Measurements from ENCODE around the gene EFNB3. TPM values are rescaled to one million over a fixed set of nuclear protein-coding genes. Genes with fewer than 3 reads are reported as not detected.

EFNB3 gene
- total RNA-seq, 1 experiment from 2014 or later, result 2.5 TPM

DNA sequence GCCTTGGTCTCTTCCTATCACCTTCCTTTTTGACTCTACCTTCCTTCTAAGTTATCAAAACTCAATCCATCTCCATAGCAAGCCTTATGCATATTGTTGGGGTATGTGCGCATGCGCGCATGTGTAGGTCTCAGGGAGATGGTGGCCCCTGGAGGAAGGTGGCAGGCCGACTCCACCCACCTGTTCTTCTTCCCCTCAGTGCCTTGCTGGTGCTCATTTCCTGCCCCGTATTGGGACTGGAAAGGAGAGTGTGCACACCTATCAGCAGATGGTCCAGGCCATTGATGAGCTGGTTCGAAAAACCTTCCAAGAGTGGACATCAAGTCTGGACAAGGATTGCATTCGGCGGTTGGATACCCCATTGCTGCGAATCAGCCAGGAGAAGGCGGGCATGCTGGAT, 37.7 kb downstream of the EFNB3 start:
- no TSS peak for BruUV-seq (replicated peaks)
- H3K4me1 ChIP-seq (ENCODE audit: control insufficient read depth, insufficient read depth, low read length), result no peaks in the 10 kb centered on the region
- in situ Hi-C loops (cut with HindIII; ENCODE audit: low pct_unique_long_range_greater_than_20kb, low sequenced_read_pairs), result no loop called here
- no peak overlapping the region for H3K4me3 ChIP-seq (ENCODE audit: low read depth in 2 of 2, low read length in 2 of 2)
- ChIA-PET CTCF (interaction anchor here (0.6 to 0.7 kb wide), 3 partner anchors 114 to 406 kb away, joined by 4 to 7 read pairs (median 5); partner anchors contain the start of gene NAA38), POLR2A (no interaction called here)
- TF ChIP-seq, protein P1, sequence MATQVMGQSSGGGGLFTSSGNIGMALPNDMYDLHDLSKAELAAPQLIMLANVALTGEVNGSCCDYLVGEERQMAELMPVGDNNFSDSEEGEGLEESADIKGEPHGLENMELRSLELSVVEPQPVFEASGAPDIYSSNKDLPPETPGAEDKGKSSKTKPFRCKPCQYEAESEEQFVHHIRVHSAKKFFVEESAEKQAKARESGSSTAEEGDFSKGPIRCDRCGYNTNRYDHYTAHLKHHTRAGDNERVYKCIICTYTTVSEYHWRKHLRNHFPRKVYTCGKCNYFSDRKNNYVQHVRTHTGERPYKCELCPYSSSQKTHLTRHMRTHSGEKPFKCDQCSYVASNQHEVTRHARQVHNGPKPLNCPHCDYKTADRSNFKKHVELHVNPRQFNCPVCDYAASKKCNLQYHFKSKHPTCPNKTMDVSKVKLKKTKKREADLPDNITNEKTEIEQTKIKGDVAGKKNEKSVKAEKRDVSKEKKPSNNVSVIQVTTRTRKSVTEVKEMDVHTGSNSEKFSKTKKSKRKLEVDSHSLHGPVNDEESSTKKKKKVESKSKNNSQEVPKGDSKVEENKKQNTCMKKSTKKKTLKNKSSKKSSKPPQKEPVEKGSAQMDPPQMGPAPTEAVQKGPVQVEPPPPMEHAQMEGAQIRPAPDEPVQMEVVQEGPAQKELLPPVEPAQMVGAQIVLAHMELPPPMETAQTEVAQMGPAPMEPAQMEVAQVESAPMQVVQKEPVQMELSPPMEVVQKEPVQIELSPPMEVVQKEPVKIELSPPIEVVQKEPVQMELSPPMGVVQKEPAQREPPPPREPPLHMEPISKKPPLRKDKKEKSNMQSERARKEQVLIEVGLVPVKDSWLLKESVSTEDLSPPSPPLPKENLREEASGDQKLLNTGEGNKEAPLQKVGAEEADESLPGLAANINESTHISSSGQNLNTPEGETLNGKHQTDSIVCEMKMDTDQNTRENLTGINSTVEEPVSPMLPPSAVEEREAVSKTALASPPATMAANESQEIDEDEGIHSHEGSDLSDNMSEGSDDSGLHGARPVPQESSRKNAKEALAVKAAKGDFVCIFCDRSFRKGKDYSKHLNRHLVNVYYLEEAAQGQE (IDR thresholded peaks at IDR 0.05; ENCODE audit: insufficient read depth in 1 of 2, low read depth in 2 of 2, low read length in 1 of 2), result no peak
- no peak for TF ChIP-seq POLR2AphosphoS5 (IDR thresholded peaks at IDR 0.05; ENCODE audit: low read depth, low read length)
- TF ChIP-seq, protein P2, sequence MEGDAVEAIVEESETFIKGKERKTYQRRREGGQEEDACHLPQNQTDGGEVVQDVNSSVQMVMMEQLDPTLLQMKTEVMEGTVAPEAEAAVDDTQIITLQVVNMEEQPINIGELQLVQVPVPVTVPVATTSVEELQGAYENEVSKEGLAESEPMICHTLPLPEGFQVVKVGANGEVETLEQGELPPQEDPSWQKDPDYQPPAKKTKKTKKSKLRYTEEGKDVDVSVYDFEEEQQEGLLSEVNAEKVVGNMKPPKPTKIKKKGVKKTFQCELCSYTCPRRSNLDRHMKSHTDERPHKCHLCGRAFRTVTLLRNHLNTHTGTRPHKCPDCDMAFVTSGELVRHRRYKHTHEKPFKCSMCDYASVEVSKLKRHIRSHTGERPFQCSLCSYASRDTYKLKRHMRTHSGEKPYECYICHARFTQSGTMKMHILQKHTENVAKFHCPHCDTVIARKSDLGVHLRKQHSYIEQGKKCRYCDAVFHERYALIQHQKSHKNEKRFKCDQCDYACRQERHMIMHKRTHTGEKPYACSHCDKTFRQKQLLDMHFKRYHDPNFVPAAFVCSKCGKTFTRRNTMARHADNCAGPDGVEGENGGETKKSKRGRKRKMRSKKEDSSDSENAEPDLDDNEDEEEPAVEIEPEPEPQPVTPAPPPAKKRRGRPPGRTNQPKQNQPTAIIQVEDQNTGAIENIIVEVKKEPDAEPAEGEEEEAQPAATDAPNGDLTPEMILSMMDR (IDR thresholded peaks at IDR 0.05), result no peak
- TF ChIP-seq SIN3A (IDR thresholded peaks at IDR 0.05; ENCODE audit: borderline replicate concordance, insufficient read depth, low read depth, low read length), result no peak
- no peak for TF ChIP-seq TCF7L2 (IDR thresholded peaks at IDR 0.05; ENCODE audit: low read depth, low read length)
- intact Hi-C loops (cut with micrococcal nuclease; ENCODE audit: unreplicated experiment), result loop anchor here (10.0 kb wide), 1 partner anchor 112 kb away; the partner anchor contains the start of genes CYB5D1, NAA38 and TMEM88
- H3K27ac ChIP-seq (ENCODE audit: low read length), result no peak overlapping the region
- no peaks in the 10 kb centered on the region for H3K27me3 ChIP-seq (ENCODE audit: control insufficient read depth, insufficient read depth, low read length)
- H3K36me3 ChIP-seq (ENCODE audit: control insufficient read depth, insufficient read depth, low read length), result no peaks in the 10 kb centered on the region
- DNase-seq (ENCODE audit: low read depth, low spot score) (no peak), ATAC-seq (no peak)
- no peaks in the 10 kb centered on the region for H3K9me3 ChIP-seq (ENCODE audit: control insufficient read depth, insufficient read depth, low read depth, low read length)

DNA sequence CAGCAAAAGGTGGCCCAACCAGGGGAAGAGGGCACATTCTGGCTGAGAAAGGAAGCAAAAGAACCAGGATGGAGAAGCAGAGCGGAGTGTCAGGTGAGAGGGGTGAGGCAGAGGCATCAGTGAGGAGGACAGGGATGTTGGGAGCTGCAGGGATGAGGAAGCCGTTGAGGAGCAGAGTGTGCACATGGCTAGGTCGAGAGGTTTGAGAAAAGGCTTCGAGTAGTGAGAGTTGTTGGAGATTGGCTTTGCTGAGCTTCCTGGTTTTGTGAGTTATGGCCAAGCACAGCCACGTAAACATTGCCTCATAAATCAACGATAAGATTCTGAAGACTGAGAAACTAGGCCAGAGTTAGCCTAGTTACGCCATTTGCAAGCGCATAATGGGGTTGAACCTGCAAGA, 39.4 kb downstream of the EFNB3 start:
- no peaks in the 10 kb centered on the region for H3K4me1 ChIP-seq (ENCODE audit: control insufficient read depth, insufficient read depth, low read length)
- no peak for TF ChIP-seq POLR2AphosphoS5 (IDR thresholded peaks at IDR 0.05; ENCODE audit: low read depth, low read length)
- TF ChIP-seq, protein P1 (IDR thresholded peaks at IDR 0.05; ENCODE audit: insufficient read depth in 1 of 2, low read depth in 2 of 2, low read length in 1 of 2), result no peak
- TF ChIP-seq, protein P2 (IDR thresholded peaks at IDR 0.05), result no peak
- no peak for TF ChIP-seq TCF7L2 (IDR thresholded peaks at IDR 0.05; ENCODE audit: low read depth, low read length)
- no peak for TF ChIP-seq SIN3A (IDR thresholded peaks at IDR 0.05; ENCODE audit: borderline replicate concordance, insufficient read depth, low read depth, low read length)
- ChIA-PET POLR2A (no interaction called here), CTCF (interaction anchor here (1.1 to 1.9 kb wide), 3 partner anchors 37 to 81 kb away, joined by 5 to 6 read pairs (median 5); no protein-coding TSS in a partner anchor)
- ATAC-seq (peak; percentile 28; the same call in 1 of the 2 replicates), DNase-seq (ENCODE audit: low read depth, low spot score) (no peak)
- H3K27me3 ChIP-seq (ENCODE audit: control insufficient read depth, insufficient read depth, low read length), result no peaks in the 10 kb centered on the region
- intact Hi-C loops (cut with micrococcal nuclease; ENCODE audit: unreplicated experiment), result loop anchor here (10.0 kb wide), 1 partner anchor 110 kb away; the partner anchor contains the start of genes CYB5D1, NAA38 and TMEM88
- BruUV-seq (replicated peaks), result no TSS peak
- H3K4me3 ChIP-seq (ENCODE audit: low read depth in 2 of 2, low read length in 2 of 2), result no peak overlapping the region
- no peaks in the 10 kb centered on the region for H3K36me3 ChIP-seq (ENCODE audit: control insufficient read depth, insufficient read depth, low read length)
- H3K27ac ChIP-seq (ENCODE audit: low read length), result no peak overlapping the region
- no peaks in the 10 kb centered on the region for H3K9me3 ChIP-seq (ENCODE audit: control insufficient read depth, insufficient read depth, low read depth, low read length)
- in situ Hi-C loops (cut with HindIII; ENCODE audit: low pct_unique_long_range_greater_than_20kb, low sequenced_read_pairs), result no loop called here

Data from Panc1 (cell line).